Activated naive CD8-positive, alpha-beta T cell treated with anti-CD3 and anti-CD28 coated beads, Interleukin-2, amount 50 U/mL, for 24 hours (primary cell): ENCODE results near the gene CYB561D2.

ENCODE experiments used
- ATAC-seq: fragments of 150-1000 bp; cut with Tn5 transposase; one replicate; pipeline ENCODE4 v1.10.0; 2021
- DNase-seq: peaks from one replicate; pipeline ENCODE4 v3.0.0; 2021
- H3K27ac Mint-ChIP-seq: one replicate; pipeline ENCODE4 v1.8.0; 2021; ENCODE audit warnings: mild to moderate bottlenecking, mixed read lengths
- H3K27me3 Mint-ChIP-seq: one replicate; pipeline ENCODE4 v1.8.0; 2021; ENCODE audit warnings: mixed read lengths
- H3K36me3 Mint-ChIP-seq: one replicate; pipeline ENCODE4 v1.8.0; 2021; ENCODE audit warnings: low read depth, mixed read lengths
- H3K4me1 Mint-ChIP-seq: one replicate; pipeline ENCODE4 v1.8.0; 2021; ENCODE audit warnings: mixed read lengths
- H3K4me3 Mint-ChIP-seq: one replicate; pipeline ENCODE4 v1.8.0; 2021; ENCODE audit warnings: mild to moderate bottlenecking, moderate library complexity, mixed read lengths
- H3K9me3 Mint-ChIP-seq: one replicate; pipeline ENCODE4 v1.8.0; 2021; ENCODE audit warnings: mixed read lengths

Gene CYB561D2

GRCh38 chr3:50330330-50330729 lies 20.3 kb upstream of the CYB561D2 start:
- DNase-seq: no peak
- Mint-ChIP-seq H3K27ac (no peak overlapping the region), H3K9me3 (no peaks in the 10 kb centered on the region)

DNA sequence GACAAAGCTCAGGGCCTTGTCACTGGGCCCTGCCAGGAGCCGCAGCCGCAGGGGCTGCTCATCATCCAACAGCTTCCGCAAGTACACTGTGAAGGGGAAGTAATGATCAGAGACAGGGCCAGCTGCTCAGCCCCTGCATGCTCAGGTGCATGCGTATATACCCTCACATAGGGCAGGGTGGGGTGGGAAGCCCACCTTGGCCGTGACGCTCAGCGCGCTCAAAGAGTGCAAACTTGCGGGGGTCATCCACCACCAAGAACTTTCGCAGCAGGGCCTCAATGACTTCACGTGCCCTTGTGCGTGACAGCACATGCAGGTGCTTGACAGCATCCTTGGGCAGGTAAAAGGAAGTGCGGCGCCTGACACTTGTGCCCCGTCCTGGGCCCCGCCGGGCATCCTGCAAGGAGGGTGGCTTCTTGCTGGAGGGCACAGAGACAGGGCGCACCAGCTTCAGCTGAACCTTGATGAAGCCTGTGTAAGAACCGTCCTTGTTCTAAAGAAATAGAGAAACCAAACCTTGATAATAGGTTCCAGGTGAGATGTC lies 19.2 kb upstream of the CYB561D2 start:
- Mint-ChIP-seq H3K27me3 (no peaks in the 10 kb centered on the region), H3K27ac (no peak overlapping the region), H3K4me1 (peaks cover 46% of the 10 kb centered on the region), H3K4me3 (no peak overlapping the region), H3K36me3 (peaks cover 50% of the 10 kb centered on the region), H3K9me3 (no peaks in the 10 kb centered on the region)
- ATAC-seq: no peak
- DNase-seq: no peak

More at GRCh38 chr3:50330330-50330729, 20.3 kb upstream of the CYB561D2 start:
- ATAC-seq: no peak
- H3K4me1 Mint-ChIP-seq: peaks cover 38% of the 10 kb centered on the region
- no peak overlapping the region for H3K4me3 Mint-ChIP-seq
- no peaks in the 10 kb centered on the region for H3K27me3 Mint-ChIP-seq
- H3K36me3 Mint-ChIP-seq: peaks cover 38% of the 10 kb centered on the region

- H3K4me1 Mint-ChIP-seq: peaks cover 41% of the 10 kb centered on the region
- H3K27me3 Mint-ChIP-seq: no peaks in the 10 kb centered on the region
- DNase-seq: no peak
Measured at GRCh38 chr3:50333744-50334328, 16.8 kb upstream of the CYB561D2 start.

GRCh38 chr3:50334339-50335075 lies 16.2 kb upstream of the CYB561D2 start:
- no peaks in the 10 kb centered on the region for H3K9me3 Mint-ChIP-seq
- peaks cover 47% of the 10 kb centered on the region for H3K4me1 Mint-ChIP-seq
- ATAC-seq: no peak
- H3K27me3 Mint-ChIP-seq: no peaks in the 10 kb centered on the region
- H3K4me3 Mint-ChIP-seq: peak overlapping the region; percentile 60
- H3K36me3 Mint-ChIP-seq: peaks cover 66% of the 10 kb centered on the region
- no peak for DNase-seq
- H3K27ac Mint-ChIP-seq: peak overlapping the region; percentile 98

More at GRCh38 chr3:50333744-50334328, 16.8 kb upstream of the CYB561D2 start:
- peak overlapping the region; percentile 60 for H3K4me3 Mint-ChIP-seq
- H3K27ac Mint-ChIP-seq: peak overlapping the region; percentile 98
- no peak for ATAC-seq
- H3K36me3 Mint-ChIP-seq: peaks cover 61% of the 10 kb centered on the region
- H3K9me3 Mint-ChIP-seq: no peaks in the 10 kb centered on the region

DNA sequence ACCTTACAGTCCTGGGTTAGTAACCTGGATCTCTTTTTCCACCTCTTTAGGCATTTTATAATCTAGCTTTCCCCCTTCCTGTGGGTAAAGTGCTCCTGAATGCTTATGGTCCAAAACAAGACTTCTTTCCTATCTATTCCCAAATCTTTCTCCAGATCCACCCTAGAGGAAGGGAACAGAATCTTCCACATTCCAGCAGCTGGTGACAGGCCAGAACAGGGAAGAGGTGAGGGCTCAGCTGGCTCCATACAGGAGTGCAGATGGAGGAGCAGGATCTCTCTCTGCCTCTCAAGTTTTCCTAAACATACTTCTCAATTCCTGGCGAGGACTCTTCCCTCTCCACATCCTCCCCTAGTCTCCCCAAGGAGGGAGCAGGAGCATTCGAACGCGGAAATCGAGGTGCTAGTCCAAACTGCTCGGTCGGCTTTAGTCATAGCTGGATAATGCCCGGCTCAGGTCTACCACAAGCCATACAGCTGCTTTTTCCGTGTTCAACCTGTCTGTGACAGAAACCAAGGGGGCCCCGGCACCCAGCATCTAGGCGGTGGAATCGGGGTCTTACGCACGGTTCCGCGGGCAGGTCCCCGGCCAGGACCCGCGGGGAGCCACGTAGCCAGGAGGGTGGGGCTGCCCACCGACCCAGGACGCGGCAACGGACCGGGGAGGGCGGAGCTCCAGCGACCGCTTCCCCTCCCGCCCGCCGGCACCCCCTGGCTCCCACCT lies 14.0 kb upstream of the CYB561D2 start:
- Mint-ChIP-seq H3K36me3 (peaks cover 56% of the 10 kb centered on the region), H3K27ac (peak overlapping the region; percentile 98), H3K27me3 (no peaks in the 10 kb centered on the region)

DNA sequence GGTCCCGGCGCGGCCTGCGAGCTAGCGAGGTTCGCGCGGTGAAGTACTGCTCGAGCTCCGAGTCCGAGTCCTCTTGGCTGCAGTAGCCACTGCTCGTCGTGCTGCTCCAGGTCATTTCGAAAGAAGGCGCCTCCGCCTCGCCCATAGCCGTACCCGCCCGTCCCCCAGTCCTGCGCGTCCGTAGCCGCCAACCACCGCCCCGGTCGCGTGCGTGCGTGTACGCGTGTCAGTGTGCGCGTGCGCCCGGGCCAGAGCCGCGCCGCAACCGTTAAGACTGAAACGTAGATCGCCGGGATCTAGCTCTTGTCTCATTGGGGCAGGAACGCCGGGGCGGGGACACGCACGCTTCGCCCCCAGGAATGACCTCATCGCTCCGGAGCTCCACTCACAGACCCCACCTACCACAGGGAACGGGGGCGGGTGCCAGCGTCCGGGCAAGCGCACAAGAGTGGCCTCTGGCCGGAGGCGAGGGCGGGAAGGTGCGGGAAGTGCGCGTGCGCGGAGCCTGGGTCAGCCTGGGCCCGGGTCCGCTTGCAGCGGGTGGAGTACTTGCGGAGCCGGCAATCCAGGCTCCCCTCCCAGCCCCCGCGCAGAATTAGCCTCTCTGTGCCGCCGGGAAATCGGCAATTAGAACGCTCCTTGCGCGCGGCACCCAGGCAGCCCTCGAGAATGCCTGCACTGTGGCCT lies 13.3 kb upstream of the CYB561D2 start:
- Mint-ChIP-seq H3K27ac (peak overlapping the region; percentile 98), H3K27me3 (no peaks in the 10 kb centered on the region), H3K4me3 (peak overlapping the region; percentile 98), H3K36me3 (peaks cover 54% of the 10 kb centered on the region), H3K9me3 (no peaks in the 10 kb centered on the region), H3K4me1 (peaks cover 64% of the 10 kb centered on the region)
- ATAC-seq: peak; percentile 70
- DNase-seq: peak; percentile 98

More for the DNA sequence above, 14.0 kb upstream of the CYB561D2 start:
- Mint-ChIP-seq H3K4me1 (peaks cover 60% of the 10 kb centered on the region), H3K4me3 (peak overlapping the region; percentile 98), H3K9me3 (no peaks in the 10 kb centered on the region)
- DNase-seq: no peak
- ATAC-seq: peak; percentile 21

DNA sequence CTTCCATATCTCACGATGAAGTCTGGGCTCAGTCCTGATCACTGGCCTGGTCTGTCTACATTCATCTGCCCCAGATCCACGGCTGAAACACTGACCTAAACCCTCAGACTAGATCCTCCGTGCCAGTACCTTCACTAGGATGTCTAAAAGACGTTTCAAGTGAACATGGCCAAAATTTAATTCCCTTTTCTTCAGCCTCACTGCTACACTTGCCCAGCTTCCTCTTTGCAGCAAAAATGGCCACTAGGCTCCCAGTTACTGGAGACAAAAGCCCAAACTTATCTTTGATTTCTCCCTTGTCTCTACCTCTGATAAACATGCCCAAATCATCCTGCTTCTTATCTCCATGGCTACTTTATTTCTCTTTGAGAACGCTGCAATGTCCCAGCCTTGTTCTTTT lies 11.7 kb upstream of the CYB561D2 start:
- peaks cover 58% of the 10 kb centered on the region for H3K4me1 Mint-ChIP-seq
- no peak for DNase-seq

GRCh38 chr3:50339485-50340146 lies 11.0 kb upstream of the CYB561D2 start:
- H3K27me3 Mint-ChIP-seq: no peaks in the 10 kb centered on the region
- H3K9me3 Mint-ChIP-seq: no peaks in the 10 kb centered on the region
- no peak for ATAC-seq
- peak overlapping the region; percentile 98 for H3K4me3 Mint-ChIP-seq
- peaks cover 37% of the 10 kb centered on the region for H3K36me3 Mint-ChIP-seq
- peaks cover 52% of the 10 kb centered on the region for H3K4me1 Mint-ChIP-seq
- DNase-seq: no peak
- peak overlapping the region; percentile 98 for H3K27ac Mint-ChIP-seq

More for the DNA sequence above, 11.7 kb upstream of the CYB561D2 start:
- peak overlapping the region; percentile 98 for H3K27ac Mint-ChIP-seq
- H3K9me3 Mint-ChIP-seq: no peaks in the 10 kb centered on the region
- no peaks in the 10 kb centered on the region for H3K27me3 Mint-ChIP-seq
- peak overlapping the region; percentile 98 for H3K4me3 Mint-ChIP-seq
- ATAC-seq: no peak
- peaks cover 44% of the 10 kb centered on the region for H3K36me3 Mint-ChIP-seq

- H3K36me3 Mint-ChIP-seq: peaks cover 35% of the 10 kb centered on the region
- no peaks in the 10 kb centered on the region for H3K27me3 Mint-ChIP-seq
- H3K4me1 Mint-ChIP-seq: peaks cover 47% of the 10 kb centered on the region
- H3K4me3 Mint-ChIP-seq: peak overlapping the region; percentile 98
- peak overlapping the region; percentile 98 for H3K27ac Mint-ChIP-seq
- DNase-seq (no peak), ATAC-seq (no peak)
- H3K9me3 Mint-ChIP-seq: no peaks in the 10 kb centered on the region
Measured at GRCh38 chr3:50340147-50340447, 10.6 kb upstream of the CYB561D2 start.

DNA sequence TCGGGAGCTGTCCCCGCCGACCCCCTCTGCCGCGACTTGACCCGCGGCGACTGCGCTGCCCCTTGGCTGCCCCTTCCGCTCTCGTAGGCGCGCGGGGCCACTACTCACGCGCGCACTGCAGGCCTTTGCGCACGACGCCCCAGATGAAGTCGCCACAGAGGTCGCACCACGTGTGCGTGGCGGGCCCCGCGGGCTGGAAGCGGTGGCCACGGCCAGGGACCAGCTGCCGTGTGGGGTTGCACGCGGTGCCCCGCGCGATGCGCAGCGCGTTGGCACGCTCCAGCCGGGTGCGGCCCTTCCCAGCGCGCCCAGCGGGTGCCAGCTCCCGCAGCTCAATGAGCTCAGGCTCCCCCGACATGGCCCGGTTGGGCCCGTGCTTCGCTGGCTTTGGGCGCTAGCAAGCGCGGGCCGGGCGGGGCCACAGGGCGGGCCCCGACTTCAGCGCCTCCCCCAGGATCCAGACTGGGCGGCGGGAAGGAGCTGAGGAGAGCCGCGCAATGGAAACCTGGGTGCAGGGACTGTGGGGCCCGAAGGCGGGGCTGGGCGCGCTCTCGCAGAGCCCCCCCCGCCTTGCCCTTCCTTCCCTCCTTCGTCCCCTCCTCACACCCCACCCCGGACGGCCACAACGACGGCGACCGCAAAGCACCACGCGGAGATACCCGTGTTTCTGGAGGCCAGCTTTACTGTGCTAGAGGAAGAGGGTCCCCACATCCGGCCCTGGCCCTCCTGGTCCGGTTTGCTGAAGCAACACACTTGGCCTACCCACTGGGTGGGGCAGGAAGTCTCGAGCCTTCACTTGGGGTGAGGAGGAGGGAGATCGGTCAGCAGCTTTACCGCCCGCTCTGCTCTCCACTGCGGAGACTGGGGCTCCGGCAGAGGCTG lies 10.0 kb upstream of the CYB561D2 start, which contains the start of gene RASSF1:
RASSF1 (minus strand) TSS at position 389 of the 882 bp plus-strand sequence; CDS start at position 358, 31 bp downstream.
- DNase-seq (peak; percentile 84), ATAC-seq (peak; percentile 51)
- H3K27me3 Mint-ChIP-seq: no peaks in the 10 kb centered on the region
- H3K36me3 Mint-ChIP-seq: peaks cover 29% of the 10 kb centered on the region
- no peaks in the 10 kb centered on the region for H3K9me3 Mint-ChIP-seq
- peaks cover 44% of the 10 kb centered on the region for H3K4me1 Mint-ChIP-seq
- peak within 1 kb of the TSS; percentile 98 for H3K27ac Mint-ChIP-seq
- peak within 1 kb of the TSS; percentile 98 for H3K4me3 Mint-ChIP-seq

GRCh38 chr3:50341537-50341936 lies 9.1 kb upstream of the CYB561D2 start:
- peak overlapping the region; percentile 98 for H3K4me3 Mint-ChIP-seq
- ATAC-seq (no peak), DNase-seq (no peak)
- peaks cover 20% of the 10 kb centered on the region for H3K36me3 Mint-ChIP-seq
- H3K27me3 Mint-ChIP-seq: no peaks in the 10 kb centered on the region
- H3K9me3 Mint-ChIP-seq: no peaks in the 10 kb centered on the region
- no peak overlapping the region for H3K27ac Mint-ChIP-seq
- H3K4me1 Mint-ChIP-seq: peaks cover 40% of the 10 kb centered on the region

DNA sequence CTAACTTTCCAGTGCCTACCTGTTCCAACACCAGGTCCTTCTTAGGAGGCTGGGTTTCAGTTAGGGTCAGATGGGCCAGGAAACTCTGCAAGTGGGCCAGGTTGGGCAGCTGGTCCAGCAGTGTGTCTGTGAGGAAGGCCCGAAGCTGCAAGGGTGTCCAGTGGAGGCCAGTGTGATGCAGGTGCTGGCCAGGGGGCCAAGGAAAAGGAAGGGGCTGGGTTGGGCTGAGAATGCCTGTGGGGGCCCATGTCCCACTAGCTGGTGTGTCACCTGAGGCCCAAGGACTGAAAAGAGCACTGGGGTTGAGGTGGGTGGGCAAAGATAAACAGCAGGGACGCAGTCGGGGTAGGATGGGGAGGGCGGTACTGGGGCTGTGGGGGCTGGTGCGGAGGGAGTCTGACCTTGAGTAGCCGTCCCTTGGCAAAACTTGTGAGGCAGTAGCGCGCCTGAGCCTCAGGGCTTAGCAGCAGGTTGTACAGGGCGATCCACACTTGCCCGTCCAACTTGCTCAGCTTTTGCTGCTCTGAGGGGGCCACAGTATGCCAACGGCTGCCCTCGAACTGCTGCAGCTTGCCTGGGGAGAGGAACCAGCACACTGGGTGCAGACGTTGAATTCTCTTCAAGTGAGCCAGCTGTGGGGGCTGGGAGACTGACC lies 8.5 kb upstream of the CYB561D2 start:
- no peak overlapping the region for H3K27ac Mint-ChIP-seq
- H3K27me3 Mint-ChIP-seq: no peaks in the 10 kb centered on the region
- no peak overlapping the region for H3K4me3 Mint-ChIP-seq
- ATAC-seq (no peak), DNase-seq (no peak)
- H3K9me3 Mint-ChIP-seq: no peaks in the 10 kb centered on the region
- peaks cover 18% of the 10 kb centered on the region for H3K36me3 Mint-ChIP-seq
- peaks cover 40% of the 10 kb centered on the region for H3K4me1 Mint-ChIP-seq
